SH-SY5Y (cell line): ENCODE measurements around the gene CDC40.

Source experiments
- GATA2 ChIP-seq: IDR thresholded peaks from 2 replicates; pipeline ENCODE4 v1.6.1; 2011; ENCODE audit warnings: mild to moderate bottlenecking, low read depth, low read length
- GATA3 ChIP-seq: IDR thresholded peaks from 2 replicates; pipeline ENCODE4 v1.6.1; 2011; ENCODE audit warnings: low read depth, mild to moderate bottlenecking, low read length, moderate library complexity

- TF ChIP-seq GATA3, result no peak
- no peak for TF ChIP-seq GATA2
Observed at GRCh38 chr6:110233770-110234374, 53.6 kb downstream of the CDC40 start.
